Ishikawa (cell line): Measurements from ENCODE around the gene KLHL3.

Source experiments
- CEBPB ChIP-seq: IDR thresholded peaks from 2 replicates; pipeline ENCODE4 v1.6.1; 2012
- CREB1 ChIP-seq: IDR thresholded peaks from 2 replicates; pipeline ENCODE4 v1.6.1; 2012; ENCODE audit warnings: low read depth
- EGR1 ChIP-seq: IDR thresholded peaks from 2 replicates; pipeline ENCODE4 v1.6.1; 2012
- EP300 ChIP-seq: IDR thresholded peaks from 2 replicates; pipeline ENCODE4 v1.6.1; 2012; ENCODE audit warnings: borderline replicate concordance
- FOXM1 ChIP-seq: IDR thresholded peaks from 2 replicates; pipeline ENCODE4 v1.6.1; 2012; ENCODE audit warnings: low read depth, borderline replicate concordance
- MAX ChIP-seq: IDR thresholded peaks from 2 replicates; pipeline ENCODE4 v1.6.1; 2012
- NFIC ChIP-seq: IDR thresholded peaks from 2 replicates; pipeline ENCODE4 v1.6.1; 2012
- RAD21 ChIP-seq: IDR thresholded peaks from 2 replicates; pipeline ENCODE4 v1.6.1; 2012; ENCODE audit warnings: low read depth
- TAF1 ChIP-seq: IDR thresholded peaks from 2 replicates; pipeline ENCODE4 v1.6.1; 2012; ENCODE audit warnings: low read depth, mild to moderate bottlenecking
- TCF12 ChIP-seq: IDR thresholded peaks from 2 replicates; pipeline ENCODE4 v1.6.1; 2012; ENCODE audit warnings: low read depth
- TEAD4 ChIP-seq: IDR thresholded peaks from 2 replicates; pipeline ENCODE4 v1.6.1; 2012
- USF1 ChIP-seq: IDR thresholded peaks from 2 replicates; pipeline ENCODE4 v1.6.1; 2012
- YY1 ChIP-seq: IDR thresholded peaks from 2 replicates; pipeline ENCODE4 v1.6.1; 2012; ENCODE audit warnings: low read depth
- ZBTB7A ChIP-seq: IDR thresholded peaks from 2 replicates; pipeline ENCODE4 v1.6.1; 2012; ENCODE audit warnings: low read depth
- TF ChIP-seq, protein P1 (sequence below): IDR thresholded peaks from 2 replicates; pipeline ENCODE4 v1.6.1; 2012; ENCODE audit warnings: low read depth, mild to moderate bottlenecking

Gene KLHL3

GRCh38 chr5:137718611-137719010, 17.3 kb downstream of the KLHL3 start:
- TF ChIP-seq EGR1 (no peak), TCF12 (no peak), MAX (no peak), CREB1 (no peak), CEBPB (no peak), EP300 (no peak), FOXM1 (no peak), TEAD4 (no peak), ZBTB7A (no peak), NFIC (no peak), RAD21 (no peak), TAF1 (no peak), USF1 (no peak), YY1 (no peak)
- TF ChIP-seq, protein P1, sequence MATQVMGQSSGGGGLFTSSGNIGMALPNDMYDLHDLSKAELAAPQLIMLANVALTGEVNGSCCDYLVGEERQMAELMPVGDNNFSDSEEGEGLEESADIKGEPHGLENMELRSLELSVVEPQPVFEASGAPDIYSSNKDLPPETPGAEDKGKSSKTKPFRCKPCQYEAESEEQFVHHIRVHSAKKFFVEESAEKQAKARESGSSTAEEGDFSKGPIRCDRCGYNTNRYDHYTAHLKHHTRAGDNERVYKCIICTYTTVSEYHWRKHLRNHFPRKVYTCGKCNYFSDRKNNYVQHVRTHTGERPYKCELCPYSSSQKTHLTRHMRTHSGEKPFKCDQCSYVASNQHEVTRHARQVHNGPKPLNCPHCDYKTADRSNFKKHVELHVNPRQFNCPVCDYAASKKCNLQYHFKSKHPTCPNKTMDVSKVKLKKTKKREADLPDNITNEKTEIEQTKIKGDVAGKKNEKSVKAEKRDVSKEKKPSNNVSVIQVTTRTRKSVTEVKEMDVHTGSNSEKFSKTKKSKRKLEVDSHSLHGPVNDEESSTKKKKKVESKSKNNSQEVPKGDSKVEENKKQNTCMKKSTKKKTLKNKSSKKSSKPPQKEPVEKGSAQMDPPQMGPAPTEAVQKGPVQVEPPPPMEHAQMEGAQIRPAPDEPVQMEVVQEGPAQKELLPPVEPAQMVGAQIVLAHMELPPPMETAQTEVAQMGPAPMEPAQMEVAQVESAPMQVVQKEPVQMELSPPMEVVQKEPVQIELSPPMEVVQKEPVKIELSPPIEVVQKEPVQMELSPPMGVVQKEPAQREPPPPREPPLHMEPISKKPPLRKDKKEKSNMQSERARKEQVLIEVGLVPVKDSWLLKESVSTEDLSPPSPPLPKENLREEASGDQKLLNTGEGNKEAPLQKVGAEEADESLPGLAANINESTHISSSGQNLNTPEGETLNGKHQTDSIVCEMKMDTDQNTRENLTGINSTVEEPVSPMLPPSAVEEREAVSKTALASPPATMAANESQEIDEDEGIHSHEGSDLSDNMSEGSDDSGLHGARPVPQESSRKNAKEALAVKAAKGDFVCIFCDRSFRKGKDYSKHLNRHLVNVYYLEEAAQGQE: no peak

GRCh38 chr5:137716337-137716736, 19.6 kb downstream of the KLHL3 start:
- TF ChIP-seq FOXM1: no peak
- no peak for TF ChIP-seq CREB1
- TF ChIP-seq, protein P1: no peak
- no peak for TF ChIP-seq TEAD4
- no peak for TF ChIP-seq ZBTB7A
- no peak for TF ChIP-seq TAF1
- no peak for TF ChIP-seq TCF12
- TF ChIP-seq EP300: no peak
- TF ChIP-seq USF1: no peak
- no peak for TF ChIP-seq CEBPB
- no peak for TF ChIP-seq RAD21
- TF ChIP-seq YY1: no peak
- TF ChIP-seq EGR1: no peak
- no peak for TF ChIP-seq NFIC

GRCh38 chr5:137715456-137715855, 20.4 kb downstream of the KLHL3 start:
- TF ChIP-seq FOXM1 (no peak), ZBTB7A (no peak), MAX (no peak), EP300 (no peak)
- TF ChIP-seq, protein P1: no peak

DNA sequence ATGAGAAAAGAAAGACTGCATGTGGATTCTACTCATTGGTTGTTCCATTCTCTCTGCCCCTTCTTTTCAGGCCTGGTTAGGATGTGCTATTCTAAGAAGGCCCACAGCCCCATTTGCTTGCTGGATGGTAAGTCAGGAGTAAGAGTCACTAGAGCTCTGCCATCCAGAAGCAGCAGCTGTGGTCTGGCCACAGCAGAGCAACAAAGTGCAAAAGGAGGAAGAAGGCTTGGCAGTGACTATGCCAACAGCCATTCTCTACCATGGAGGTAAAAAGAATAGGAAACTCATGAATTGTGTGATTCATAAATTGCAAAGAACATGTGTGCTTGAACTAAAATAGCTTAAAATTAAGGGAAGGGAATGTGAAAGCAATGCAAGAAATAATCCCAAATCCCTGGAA, 20.9 kb downstream of the KLHL3 start:
- TF ChIP-seq ZBTB7A: no peak
- no peak for TF ChIP-seq FOXM1
- no peak for TF ChIP-seq TEAD4
- TF ChIP-seq TCF12: no peak
- TF ChIP-seq YY1: no peak
- TF ChIP-seq CREB1: no peak
- TF ChIP-seq MAX: no peak
- no peak for TF ChIP-seq NFIC
- TF ChIP-seq, protein P1: no peak
- TF ChIP-seq RAD21: no peak
- no peak for TF ChIP-seq CEBPB
- no peak for TF ChIP-seq EGR1
- TF ChIP-seq TAF1: no peak
- no peak for TF ChIP-seq EP300
- no peak for TF ChIP-seq USF1
